CD4-positive, alpha-beta T cell treated with Interleukin-6 for 4 hours (primary cell): ENCODE data around the gene NID2.
A peak's percentile ranks its signal among the peaks of the same experiment; 100 is the strongest.

Source experiments
- DNase-seq: peaks from one replicate; pipeline ENCODE4 v3.0.0-alpha.2; 2020; ENCODE audit warnings: mixed read lengths

Gene NID2

GRCh38 chr14:52052288-52052943 lies 16.4 kb downstream of the NID2 start:
- no peak for DNase-seq

- no peak for DNase-seq
Measured at GRCh38 chr14:52051871-52052270, 17.0 kb downstream of the NID2 start.

GRCh38 chr14:52051251-52051650 lies 17.6 kb downstream of the NID2 start:
- DNase-seq, result no peak

DNA sequence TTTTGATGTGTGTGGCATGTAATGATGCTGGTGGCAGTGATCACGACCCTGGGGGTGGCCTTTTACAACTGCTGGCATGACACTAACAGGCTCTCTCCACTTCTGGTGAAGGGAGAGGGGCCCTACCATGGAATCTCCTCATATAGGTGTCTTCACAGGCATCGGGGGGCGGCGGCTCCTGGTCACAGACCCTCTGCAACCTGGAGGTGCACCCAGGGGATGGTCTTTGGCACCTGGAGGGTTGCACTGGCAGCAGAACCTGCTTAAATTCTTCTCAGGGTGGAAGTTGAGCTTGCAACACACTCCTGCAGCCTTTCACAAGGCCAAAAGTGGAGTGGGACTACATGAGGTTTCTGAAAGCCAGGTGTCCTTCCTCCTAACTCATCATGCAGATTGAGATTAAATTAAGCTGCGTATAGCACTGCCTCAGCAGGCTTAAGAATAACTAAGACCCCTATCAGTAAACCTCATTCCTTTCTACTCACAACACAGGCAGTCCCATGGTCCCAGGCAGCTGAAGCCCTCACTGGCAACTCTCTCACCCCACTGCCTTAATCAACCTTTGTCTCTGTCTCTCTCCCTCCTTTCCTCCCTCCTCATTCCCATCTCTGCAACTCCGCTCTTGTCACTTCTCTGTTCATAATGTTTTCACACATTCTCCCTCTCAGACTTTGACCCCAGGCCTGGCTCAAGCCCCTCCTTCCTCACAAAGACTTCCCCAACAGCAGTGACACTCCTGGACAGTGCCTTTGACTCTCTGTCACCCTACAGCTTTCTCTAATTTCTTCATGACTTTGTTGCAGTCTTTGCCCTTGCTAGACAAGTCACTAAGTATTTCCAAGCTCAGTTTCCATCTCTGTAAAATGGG lies 18.9 kb downstream of the NID2 start:
- no peak for DNase-seq

DNA sequence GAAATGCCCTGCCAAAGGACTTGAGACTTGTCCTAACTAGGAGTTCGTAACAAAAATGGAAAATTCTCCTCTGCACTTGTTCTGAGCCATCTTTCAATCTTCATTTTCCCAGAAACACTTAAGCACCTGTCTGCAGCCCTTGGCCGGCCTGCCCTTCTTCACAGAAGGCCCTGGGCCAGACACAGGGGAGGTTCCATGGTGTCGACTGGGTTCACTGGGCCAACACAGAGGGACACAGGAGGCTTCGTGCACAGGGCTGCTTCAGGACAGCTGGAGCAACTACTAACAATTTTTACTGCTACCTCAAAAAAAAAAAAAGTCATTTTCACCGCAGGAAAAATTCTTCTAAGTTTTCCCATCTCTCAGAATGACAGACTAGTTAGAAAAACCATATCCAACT lies 19.6 kb downstream of the NID2 start:
- no peak for DNase-seq

- no peak for DNase-seq
Measured at GRCh38 chr14:52048641-52049204, 20.1 kb downstream of the NID2 start.

GRCh38 chr14:52048116-52048515 lies 20.7 kb downstream of the NID2 start:
- DNase-seq, result no peak

GRCh38 chr14:52046376-52046917 lies 22.4 kb downstream of the NID2 start:
- no peak for DNase-seq

DNA sequence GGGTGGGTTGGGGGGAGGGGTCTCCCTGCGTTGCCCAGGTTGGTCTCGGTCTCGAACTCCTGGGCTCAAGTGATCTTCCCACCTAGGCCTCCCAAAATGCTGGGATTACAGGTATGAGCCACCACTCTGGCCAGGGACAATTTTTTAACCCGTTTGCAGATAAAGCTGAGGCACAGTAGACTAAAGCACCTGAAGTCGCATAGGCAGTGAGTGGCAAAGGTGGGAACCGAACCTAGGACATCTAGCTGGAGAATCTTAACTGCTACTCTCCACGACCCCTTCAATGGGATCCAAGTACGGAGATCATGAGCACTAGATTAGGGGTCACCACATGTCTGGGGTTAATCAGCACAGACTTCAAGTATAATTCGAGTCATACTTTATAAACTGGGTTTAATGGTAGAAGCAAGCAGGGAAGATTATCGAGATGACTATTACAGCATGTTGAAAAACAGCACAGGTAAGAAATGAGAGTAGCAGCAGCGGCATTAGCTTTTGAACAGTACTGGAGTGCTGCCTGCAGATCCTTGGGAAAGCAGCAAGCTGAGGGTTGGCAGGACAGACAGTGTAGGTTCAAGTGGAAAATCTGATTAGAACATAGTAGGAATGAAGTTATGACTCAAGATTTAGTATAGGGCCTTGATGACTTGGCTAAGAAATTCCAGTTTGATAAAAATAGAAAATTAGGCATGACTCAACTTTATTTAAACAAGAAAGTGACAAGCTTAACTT lies 23.9 kb downstream of the NID2 start:
- DNase-seq, result no peak

DNA sequence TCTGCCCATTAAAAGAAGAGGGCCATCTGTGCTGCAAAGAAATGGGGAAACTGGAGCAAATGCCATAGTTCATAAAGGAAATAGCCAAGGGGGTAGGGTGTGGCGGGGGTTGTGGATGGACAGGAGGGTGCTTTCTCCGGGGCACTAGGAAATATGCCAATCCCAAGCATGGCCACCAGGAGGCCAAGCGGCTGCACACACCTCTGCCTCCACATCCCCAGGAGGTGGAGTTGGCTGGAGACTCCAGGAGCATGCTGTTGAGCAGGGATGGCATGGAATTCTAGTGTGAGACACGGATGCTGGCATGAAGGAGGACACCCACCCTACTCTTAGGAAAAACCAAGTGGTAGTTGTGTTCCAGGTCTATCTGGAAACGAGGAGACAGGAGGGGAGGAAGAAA lies 25.2 kb downstream of the NID2 start:
- peak; percentile 26 for DNase-seq

DNA sequence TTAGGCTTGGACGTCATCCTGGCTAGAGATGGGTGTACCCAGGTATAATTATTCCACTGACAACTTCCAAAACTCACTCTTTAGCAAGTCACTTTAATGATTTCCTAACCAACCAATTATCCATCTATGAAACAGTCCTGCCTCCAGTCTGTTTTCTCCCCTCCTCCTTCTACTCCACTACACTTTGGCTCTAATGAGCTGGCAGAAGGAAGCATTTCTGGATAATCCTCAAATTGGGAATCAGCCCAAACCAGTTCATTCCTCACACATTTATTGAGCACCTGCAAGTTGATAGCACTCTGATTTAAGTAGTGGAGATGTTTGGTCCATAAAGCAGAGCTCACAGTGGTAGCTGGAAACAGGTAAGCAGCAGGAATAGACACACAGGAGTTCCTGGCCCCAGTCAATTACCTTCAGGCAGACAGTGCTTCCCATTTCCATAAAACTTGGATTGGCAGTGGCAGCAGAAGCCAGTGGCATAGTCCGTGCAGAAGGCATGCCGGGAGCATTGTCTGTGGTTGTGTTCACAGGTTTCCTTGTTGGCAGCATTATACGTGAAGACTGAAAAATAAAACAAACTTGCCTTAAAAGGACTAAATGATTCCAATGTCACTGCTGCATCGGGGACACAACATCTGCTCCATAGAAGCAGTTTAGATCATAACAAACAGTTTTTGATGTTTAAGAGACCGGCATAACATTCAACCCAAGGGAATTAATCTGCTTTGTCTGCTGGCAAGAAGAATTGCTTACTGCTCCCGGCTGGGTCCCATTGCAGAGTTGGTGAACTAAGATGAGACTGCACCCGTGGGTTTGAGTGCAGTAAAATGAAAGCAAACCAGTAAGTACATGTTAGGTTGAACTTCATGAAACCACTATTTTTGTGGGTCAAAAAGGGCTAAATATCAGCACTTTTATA lies 26.2 kb downstream of the NID2 start:
- no peak for DNase-seq

DNA sequence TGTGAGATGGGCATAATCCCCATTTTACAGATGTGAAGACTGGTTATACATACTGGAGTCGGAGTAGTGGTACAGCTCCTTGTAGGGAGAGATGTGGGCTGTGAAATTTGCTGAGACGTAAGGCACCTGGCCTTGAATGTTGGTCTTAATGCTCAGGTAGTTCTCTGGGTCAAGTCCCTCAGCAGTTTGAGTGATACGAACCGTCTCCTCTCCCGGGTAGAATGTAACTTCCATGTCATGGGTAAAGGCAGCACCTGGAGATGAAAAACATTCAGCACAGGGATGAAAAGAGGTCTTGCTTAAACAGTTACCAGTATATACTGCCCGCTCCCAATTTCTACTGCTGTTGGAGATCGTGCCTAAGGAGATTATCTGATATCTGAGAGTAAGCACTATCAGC lies 28.3 kb downstream of the NID2 start:
- DNase-seq, result no peak

DNA sequence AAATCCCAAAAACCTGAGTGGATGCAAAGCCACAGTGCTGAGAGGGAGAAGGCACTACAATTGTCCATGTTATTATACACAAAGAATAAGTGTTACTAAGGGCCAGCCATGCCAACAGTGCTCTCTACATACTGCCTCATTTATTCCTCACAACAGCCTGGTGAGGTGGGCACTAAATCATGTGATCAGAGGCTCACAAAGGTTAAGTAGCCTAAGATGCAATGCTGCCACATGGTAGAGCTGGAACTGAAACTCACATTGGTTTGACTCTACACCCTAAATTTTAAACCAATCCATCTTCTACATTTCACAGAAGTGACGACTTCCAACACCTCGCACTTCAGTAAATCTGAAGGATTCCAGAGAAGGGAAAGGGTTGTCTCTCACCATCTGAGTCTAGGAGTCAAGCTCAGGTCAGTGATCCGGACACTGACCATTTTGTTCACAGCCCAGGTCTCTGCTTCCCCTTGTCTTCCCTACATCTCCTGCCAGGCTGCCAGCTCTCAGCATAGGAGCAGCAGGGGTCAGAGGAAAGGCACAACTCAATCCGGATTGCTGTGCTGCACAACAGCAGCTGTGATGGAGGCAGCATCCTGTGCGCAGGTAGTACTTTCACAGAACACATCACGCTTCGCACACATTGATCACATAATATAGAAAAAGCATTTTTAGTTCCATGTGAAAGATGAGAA lies 29.6 kb downstream of the NID2 start:
- DNase-seq, result no peak

- no peak for DNase-seq
Measured at GRCh38 chr14:52033101-52033642, 35.7 kb downstream of the NID2 start.

DNA sequence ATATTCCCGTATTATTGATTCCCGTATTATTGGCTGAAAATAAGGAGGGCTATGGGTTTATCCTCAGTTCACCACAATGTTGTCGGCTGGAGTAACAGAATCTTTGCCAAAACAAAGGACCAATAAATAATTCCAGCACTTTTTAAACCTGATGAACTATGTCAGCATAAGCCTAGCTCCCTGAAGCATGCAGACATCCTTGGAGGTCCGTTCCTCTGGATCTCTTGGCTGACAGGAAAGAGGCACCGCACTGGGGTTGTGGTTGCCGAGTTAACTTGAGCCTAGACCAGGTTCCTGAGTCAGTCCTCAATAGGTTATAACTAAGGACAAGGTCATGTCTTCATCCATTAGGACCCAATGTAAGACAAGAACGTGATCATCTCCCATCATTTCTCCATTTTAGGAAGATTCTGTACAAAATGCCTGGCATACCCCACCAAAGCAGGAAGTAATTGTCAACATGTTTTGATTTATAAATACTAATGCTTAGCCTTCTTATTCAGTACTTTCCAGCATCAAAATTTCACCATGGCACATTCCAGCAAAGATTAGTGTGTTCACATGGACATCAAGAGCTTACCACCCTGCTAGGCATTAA lies 36.6 kb downstream of the NID2 start:
- no peak for DNase-seq

DNA sequence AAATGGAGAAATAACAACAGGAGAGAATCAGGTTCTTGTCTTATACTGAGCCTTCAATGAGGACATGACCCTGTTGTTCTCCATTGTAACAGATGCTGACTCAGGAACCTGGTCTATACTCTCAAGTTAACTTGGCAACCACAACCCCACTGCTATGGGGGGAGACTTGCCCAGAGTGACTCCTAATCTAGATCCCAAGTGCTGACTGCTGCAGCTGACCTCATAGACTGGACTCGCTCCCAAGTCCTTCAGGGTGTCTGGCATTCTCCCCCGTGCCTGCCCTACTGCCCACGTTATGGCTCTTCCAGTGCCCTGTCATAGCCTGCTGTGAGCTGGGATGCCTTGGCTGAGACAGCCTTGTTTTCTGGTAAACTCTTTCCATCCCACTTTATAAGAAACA lies 37.1 kb downstream of the NID2 start:
- no peak for DNase-seq

- no peak for DNase-seq
Measured at GRCh38 chr14:52029881-52030280, 39.0 kb downstream of the NID2 start.

- no peak for DNase-seq
Measured at GRCh38 chr14:52026901-52027300, 42.0 kb downstream of the NID2 start.

DNA sequence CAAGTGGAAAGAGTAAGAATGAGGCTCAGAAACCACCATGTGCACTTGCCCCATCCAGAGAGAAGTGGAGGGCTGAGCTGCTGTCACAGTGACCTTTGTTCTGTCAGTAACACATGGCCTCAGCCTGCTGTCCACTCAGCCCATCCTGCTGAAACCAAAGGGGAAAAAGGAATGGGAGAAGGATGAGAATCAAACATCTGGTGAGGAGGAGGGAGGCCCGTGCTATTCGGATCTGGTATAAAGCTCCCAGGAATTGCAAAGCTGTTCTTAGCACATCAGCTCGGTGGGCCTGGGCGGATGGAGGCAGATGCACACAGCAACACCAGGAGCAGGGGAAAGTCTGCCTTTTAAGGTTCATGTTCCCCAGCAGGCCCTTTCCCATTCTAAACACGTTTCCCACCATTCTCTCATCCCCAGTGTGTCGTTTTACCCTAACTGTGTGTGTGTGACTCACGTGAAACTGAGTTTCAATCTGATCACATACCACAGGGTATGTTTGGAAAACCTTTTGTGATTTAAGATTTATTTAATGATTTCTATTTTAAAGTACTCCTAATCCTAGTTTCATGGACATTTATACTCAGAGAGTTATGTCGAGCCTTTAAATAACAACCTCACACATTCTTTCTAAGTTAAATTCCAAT lies 42.7 kb downstream of the NID2 start:
- no peak for DNase-seq

GRCh38 chr14:52025310-52025709 lies 43.5 kb downstream of the NID2 start:
- DNase-seq, result no peak
